ENCODE measurements around the gene GRN.

The GRN gene

GRCh38 chr17:44376779-44377178 lies 31.7 kb downstream of the GRN start:
- H2BK120ac ChIP-seq (ENCODE audit: low read depth, low read length) = no peak overlapping the region
- H3K4me2 ChIP-seq (ENCODE audit: low read length) = no peak overlapping the region
- H3K27me3 ChIP-seq (ENCODE audit: insufficient read depth, low read length, poor library complexity) = no peaks in the 10 kb centered on the region
- no peak overlapping the region for H3K18ac ChIP-seq (ENCODE audit: low read length)
- H3K27ac ChIP-seq (ENCODE audit: low read depth, low read length) = no peak overlapping the region
- H2AK5ac ChIP-seq (ENCODE audit: low read length) = no peak overlapping the region
- H3K79me2 ChIP-seq (ENCODE audit: control insufficient read depth, insufficient read depth, low read length) = no peaks in the 10 kb centered on the region
- H3K4ac ChIP-seq (ENCODE audit: low read depth, low read length) = no peak overlapping the region
- no peak overlapping the region for H3K23ac ChIP-seq (ENCODE audit: low read length)
- H4K8ac ChIP-seq (ENCODE audit: low read depth, low read length) = no peak overlapping the region
- no peak overlapping the region for H4K5ac ChIP-seq (ENCODE audit: low read length)
- no peak overlapping the region for H3K56ac ChIP-seq (ENCODE audit: low read length)
- no peaks in the 10 kb centered on the region for H3K79me1 ChIP-seq (ENCODE audit: low read length)
- WGBS (ENCODE audit: extremely low coverage, insufficient coverage, low lambda C conversion rate) = no CpG with 5 or more reads among the region's 12 CpGs
- H3K4me1 ChIP-seq (ENCODE audit: control insufficient read depth, low read depth, low read length) = peaks cover 8% of the 10 kb centered on the region
- no peaks in the 10 kb centered on the region for H3K36me3 ChIP-seq (ENCODE audit: control insufficient read depth, insufficient read depth, low read length)
- H2BK15ac ChIP-seq (replicated peaks; ENCODE audit: low read depth) = no peak overlapping the region
- no peak overlapping the region for H2BK5ac ChIP-seq (ENCODE audit: low read length)
- DNase-seq = no peak
- H3K4me3 ChIP-seq (ENCODE audit: low read length) = no peak overlapping the region
- H3K9ac ChIP-seq (ENCODE audit: low read length) = no peak overlapping the region

GRCh38 chr17:44378171-44378705 lies 33.1 kb downstream of the GRN start:
- no peak overlapping the region for H4K5ac ChIP-seq (ENCODE audit: low read length)
- no peak overlapping the region for H2AK5ac ChIP-seq (ENCODE audit: low read length)
- no CpG with 5 or more reads among the region's 14 CpGs for WGBS (ENCODE audit: extremely low coverage, insufficient coverage, low lambda C conversion rate)
- H3K23ac ChIP-seq (ENCODE audit: low read length) = no peak overlapping the region
- no peak overlapping the region for H2BK5ac ChIP-seq (ENCODE audit: low read length)
- no peaks in the 10 kb centered on the region for H3K79me1 ChIP-seq (ENCODE audit: low read length)
- no peak overlapping the region for H4K8ac ChIP-seq (ENCODE audit: low read depth, low read length)
- no peak overlapping the region for H3K27ac ChIP-seq (ENCODE audit: low read depth, low read length)
- no peak overlapping the region for H3K4me2 ChIP-seq (ENCODE audit: low read length)
- no peak for DNase-seq
- H3K27me3 ChIP-seq (ENCODE audit: insufficient read depth, low read length, poor library complexity) = no peaks in the 10 kb centered on the region
- no peak overlapping the region for H2BK15ac ChIP-seq (replicated peaks; ENCODE audit: low read depth)
- H3K4me1 ChIP-seq (ENCODE audit: control insufficient read depth, low read depth, low read length) = peaks cover 8% of the 10 kb centered on the region
- no peak overlapping the region for H3K56ac ChIP-seq (ENCODE audit: low read length)
- no peaks in the 10 kb centered on the region for H3K36me3 ChIP-seq (ENCODE audit: control insufficient read depth, insufficient read depth, low read length)
- H2BK120ac ChIP-seq (ENCODE audit: low read depth, low read length) = no peak overlapping the region
- H3K79me2 ChIP-seq (ENCODE audit: control insufficient read depth, insufficient read depth, low read length) = no peaks in the 10 kb centered on the region
- no peak overlapping the region for H3K4ac ChIP-seq (ENCODE audit: low read depth, low read length)
- no peak overlapping the region for H3K18ac ChIP-seq (ENCODE audit: low read length)
- no peak overlapping the region for H3K9ac ChIP-seq (ENCODE audit: low read length)
- no peak overlapping the region for H3K4me3 ChIP-seq (ENCODE audit: low read length)

- Histone ChIP-seq H3K79me1 (ENCODE audit: low read length) (no peaks in the 10 kb centered on the region), H2AK5ac (ENCODE audit: low read length) (no peak overlapping the region), H3K18ac (ENCODE audit: low read length) (no peak overlapping the region), H3K4ac (ENCODE audit: low read depth, low read length) (no peak overlapping the region), H3K4me3 (ENCODE audit: low read length) (no peak overlapping the region), H2BK120ac (ENCODE audit: low read depth, low read length) (no peak overlapping the region), H3K4me1 (ENCODE audit: control insufficient read depth, low read depth, low read length) (peaks cover 5% of the 10 kb centered on the region), H3K56ac (ENCODE audit: low read length) (no peak overlapping the region), H2BK15ac (replicated peaks; ENCODE audit: low read depth) (no peak overlapping the region), H3K79me2 (ENCODE audit: control insufficient read depth, insufficient read depth, low read length) (no peaks in the 10 kb centered on the region), H2BK5ac (ENCODE audit: low read length) (no peak overlapping the region), H3K27me3 (ENCODE audit: insufficient read depth, low read length, poor library complexity) (peaks cover 5% of the 10 kb centered on the region), H3K4me2 (ENCODE audit: low read length) (no peak overlapping the region), H3K23ac (ENCODE audit: low read length) (no peak overlapping the region), H3K9ac (ENCODE audit: low read length) (no peak overlapping the region), H3K36me3 (ENCODE audit: control insufficient read depth, insufficient read depth, low read length) (no peaks in the 10 kb centered on the region), H4K5ac (ENCODE audit: low read length) (no peak overlapping the region), H4K8ac (ENCODE audit: low read depth, low read length) (no peak overlapping the region), H3K27ac (ENCODE audit: low read depth, low read length) (no peak overlapping the region)
- no CpG with 5 or more reads among the region's 10 CpGs for WGBS (ENCODE audit: extremely low coverage, insufficient coverage, low lambda C conversion rate)
- no peak for DNase-seq
Observed at GRCh38 chr17:44379887-44380286, 34.8 kb downstream of the GRN start.

- Histone ChIP-seq H3K4ac (ENCODE audit: low read depth, low read length) (no peak overlapping the region), H3K9ac (ENCODE audit: low read length) (no peak overlapping the region), H3K27ac (ENCODE audit: low read depth, low read length) (no peak overlapping the region), H2AK5ac (ENCODE audit: low read length) (no peak overlapping the region), H3K56ac (ENCODE audit: low read length) (no peak overlapping the region), H3K4me1 (ENCODE audit: control insufficient read depth, low read depth, low read length) (peaks cover 2% of the 10 kb centered on the region), H3K18ac (ENCODE audit: low read length) (no peak overlapping the region), H3K79me2 (ENCODE audit: control insufficient read depth, insufficient read depth, low read length) (no peaks in the 10 kb centered on the region), H3K27me3 (ENCODE audit: insufficient read depth, low read length, poor library complexity) (peaks cover 5% of the 10 kb centered on the region), H2BK5ac (ENCODE audit: low read length) (no peak overlapping the region), H4K8ac (ENCODE audit: low read depth, low read length) (no peak overlapping the region), H3K4me2 (ENCODE audit: low read length) (no peak overlapping the region), H2BK15ac (replicated peaks; ENCODE audit: low read depth) (no peak overlapping the region), H3K79me1 (ENCODE audit: low read length) (no peaks in the 10 kb centered on the region), H2BK120ac (ENCODE audit: low read depth, low read length) (no peak overlapping the region), H3K36me3 (ENCODE audit: control insufficient read depth, insufficient read depth, low read length) (no peaks in the 10 kb centered on the region), H3K4me3 (ENCODE audit: low read length) (no peak overlapping the region), H3K23ac (ENCODE audit: low read length) (no peak overlapping the region), H4K5ac (ENCODE audit: low read length) (no peak overlapping the region)
- no peak for DNase-seq
- WGBS (ENCODE audit: extremely low coverage, insufficient coverage, low lambda C conversion rate) = no CpG with 5 or more reads among the region's 9 CpGs
Observed at GRCh38 chr17:44380767-44381166, 35.7 kb downstream of the GRN start.

GRCh38 chr17:44381810-44382305 lies 36.8 kb downstream of the GRN start:
- Histone ChIP-seq H2BK120ac (ENCODE audit: low read depth, low read length) (no peak overlapping the region), H3K4me2 (ENCODE audit: low read length) (no peak overlapping the region), H3K56ac (ENCODE audit: low read length) (no peak overlapping the region), H3K36me3 (ENCODE audit: control insufficient read depth, insufficient read depth, low read length) (no peaks in the 10 kb centered on the region), H3K27ac (ENCODE audit: low read depth, low read length) (no peak overlapping the region), H3K4ac (ENCODE audit: low read depth, low read length) (no peak overlapping the region), H3K9ac (ENCODE audit: low read length) (no peak overlapping the region), H3K23ac (ENCODE audit: low read length) (no peak overlapping the region), H2AK5ac (ENCODE audit: low read length) (no peak overlapping the region), H3K4me3 (ENCODE audit: low read length) (no peak overlapping the region), H4K8ac (ENCODE audit: low read depth, low read length) (no peak overlapping the region), H3K18ac (ENCODE audit: low read length) (no peak overlapping the region), H4K5ac (ENCODE audit: low read length) (no peak overlapping the region), H3K27me3 (ENCODE audit: insufficient read depth, low read length, poor library complexity) (peaks cover 5% of the 10 kb centered on the region), H2BK5ac (ENCODE audit: low read length) (no peak overlapping the region), H3K4me1 (ENCODE audit: control insufficient read depth, low read depth, low read length) (no peaks in the 10 kb centered on the region), H2BK15ac (replicated peaks; ENCODE audit: low read depth) (no peak overlapping the region), H3K79me1 (ENCODE audit: low read length) (no peaks in the 10 kb centered on the region), H3K79me2 (ENCODE audit: control insufficient read depth, insufficient read depth, low read length) (no peaks in the 10 kb centered on the region)
- DNase-seq = no peak
- no CpG with 5 or more reads among the region's 4 CpGs for WGBS (ENCODE audit: extremely low coverage, insufficient coverage, low lambda C conversion rate)

- Histone ChIP-seq H3K9ac (ENCODE audit: low read length) (no peak overlapping the region), H3K4ac (ENCODE audit: low read depth, low read length) (no peak overlapping the region), H3K18ac (ENCODE audit: low read length) (no peak overlapping the region), H2AK5ac (ENCODE audit: low read length) (no peak overlapping the region), H2BK15ac (replicated peaks; ENCODE audit: low read depth) (no peak overlapping the region), H3K4me2 (ENCODE audit: low read length) (no peak overlapping the region), H2BK5ac (ENCODE audit: low read length) (no peak overlapping the region), H3K79me2 (ENCODE audit: control insufficient read depth, insufficient read depth, low read length) (no peaks in the 10 kb centered on the region), H3K79me1 (ENCODE audit: low read length) (no peaks in the 10 kb centered on the region), H3K4me1 (ENCODE audit: control insufficient read depth, low read depth, low read length) (no peaks in the 10 kb centered on the region), H3K27ac (ENCODE audit: low read depth, low read length) (no peak overlapping the region), H3K56ac (ENCODE audit: low read length) (no peak overlapping the region), H3K27me3 (ENCODE audit: insufficient read depth, low read length, poor library complexity) (peaks cover 5% of the 10 kb centered on the region), H4K8ac (ENCODE audit: low read depth, low read length) (no peak overlapping the region), H3K4me3 (ENCODE audit: low read length) (no peak overlapping the region), H4K5ac (ENCODE audit: low read length) (no peak overlapping the region), H3K36me3 (ENCODE audit: control insufficient read depth, insufficient read depth, low read length) (no peaks in the 10 kb centered on the region), H2BK120ac (ENCODE audit: low read depth, low read length) (no peak overlapping the region), H3K23ac (ENCODE audit: low read length) (no peak overlapping the region)
- no peak for DNase-seq
- WGBS (ENCODE audit: extremely low coverage, insufficient coverage, low lambda C conversion rate) = no CpG with 5 or more reads among the region's 6 CpGs
Observed at GRCh38 chr17:44382917-44383316, 37.8 kb downstream of the GRN start.

Measured in mesendoderm (in vitro differentiated cells).